ENCODE results near the gene GPX8. TPM values are rescaled to one million over a fixed set of nuclear protein-coding genes. Genes with fewer than 3 reads are reported as not detected.

Gene GPX8
- total RNA-seq, 1 donor from 2014 or later, result 27.9 TPM

GRCh38 chr5:55160493-55161209, 680 bp downstream of the GPX8 start:
- no peaks in the 10 kb centered on the region for H3K9me3 ChIP-seq
- no peaks in the 10 kb centered on the region for H3K4me1 ChIP-seq
- H3K27ac ChIP-seq, result peak overlapping the region; percentile 41 to 67
- no peaks in the 10 kb centered on the region for H3K27me3 ChIP-seq
- no peak for TF ChIP-seq CTCF (IDR thresholded peaks at IDR 0.05)
- intact Hi-C loops (cut with DNase I), result loop anchor here (5.0 kb wide), 1 partner anchor 1678 kb away; the partner anchor contains the start of gene FST
- DNase-seq (ENCODE audit: low spot score in 2 of 2), result peak in 1 of 2 donors; percentile 84
- H3K36me3 ChIP-seq, result peaks cover 3 to 12% of the 10 kb centered on the region in 2 donors
- H3K4me3 ChIP-seq, result peak overlapping the region; percentile 47 to 58

- Histone ChIP-seq H3K36me3 (peaks cover 3 to 18% of the 10 kb centered on the region in 2 donors), H3K27ac (no peak overlapping the region), H3K4me1 (no peaks in the 10 kb centered on the region), H3K27me3 (no peaks in the 10 kb centered on the region), H3K4me3 (no peak overlapping the region), H3K9me3 (no peaks in the 10 kb centered on the region)
- no peak for DNase-seq (ENCODE audit: low spot score in 2 of 2)
- TF ChIP-seq CTCF (IDR thresholded peaks at IDR 0.05), result no peak
- intact Hi-C loops (cut with DNase I), result loop anchor here (5.0 kb wide), 1 partner anchor 1680 kb away; the partner anchor contains the start of gene FST
Observed at GRCh38 chr5:55162666-55163065, 2.7 kb downstream of the GPX8 start.

GRCh38 chr5:55171471-55171870, 11.5 kb downstream of the GPX8 start:
- no peak for TF ChIP-seq CTCF (IDR thresholded peaks at IDR 0.05)
- H3K27me3 ChIP-seq, result peaks cover 6% of the 10 kb centered on the region
- H3K4me3 ChIP-seq, result no peak overlapping the region
- no peak for DNase-seq (ENCODE audit: low spot score in 2 of 2)
- intact Hi-C loops (cut with DNase I), result loop anchor here (5.0 to 10.0 kb wide), 3 partner anchors 521 to 1643 kb away; partner anchors contain the start of genes MAP3K1 and SLC38A9
- peaks cover 0 to 7% of the 10 kb centered on the region in 2 donors for H3K4me1 ChIP-seq
- H3K36me3 ChIP-seq, result no peaks in the 10 kb centered on the region
- no peaks in the 10 kb centered on the region for H3K9me3 ChIP-seq
- H3K27ac ChIP-seq, result no peak overlapping the region

GRCh38 chr5:55172051-55172899, 12.3 kb downstream of the GPX8 start:
- no peaks in the 10 kb centered on the region for H3K36me3 ChIP-seq
- intact Hi-C loops (cut with DNase I), result loop anchor here (2.0 to 10.0 kb wide), 5 partner anchors 61 to 1643 kb away; partner anchors contain the start of genes CCNO, IL6ST, MAP3K1 and SLC38A9
- DNase-seq (ENCODE audit: low spot score in 2 of 2), result peak in 1 of 2 donors; percentile 78
- H3K27ac ChIP-seq, result no peak overlapping the region
- H3K9me3 ChIP-seq, result no peaks in the 10 kb centered on the region
- peaks cover 6% of the 10 kb centered on the region for H3K27me3 ChIP-seq
- H3K4me3 ChIP-seq, result peak overlapping the region; percentile 57 to 64
- H3K4me1 ChIP-seq, result peaks cover 0 to 8% of the 10 kb centered on the region in 2 donors
- TF ChIP-seq CTCF (IDR thresholded peaks at IDR 0.05), result peak; percentile 47 to 80 (median 65)

GRCh38 chr5:55172937-55173686, 13.1 kb downstream of the GPX8 start, which contains the start of gene CDC20B:
Gene CDC20B, minus strand, starts transcription at chr5:55173177. Its CDS starts 177 bp downstream, at chr5:55173000.
- Histone ChIP-seq H3K36me3 (no peaks in the 10 kb centered on the region), H3K9me3 (no peaks in the 10 kb centered on the region), H3K4me1 (peaks cover 0 to 8% of the 10 kb centered on the region in 2 donors), H3K4me3 (peak within 1 kb of the TSS; percentile 57 to 64), H3K27me3 (peaks cover 6% of the 10 kb centered on the region), H3K27ac (no peak within 1 kb of the TSS)
- DNase-seq (ENCODE audit: low spot score in 2 of 2), result peak in 1 of 2 donors; percentile 80
- TF ChIP-seq CTCF (IDR thresholded peaks at IDR 0.05), result no peak
- intact Hi-C loops (cut with DNase I), result loop anchor here (2.0 to 10.0 kb wide), 5 partner anchors 60 to 1642 kb away; partner anchors contain the start of genes CCNO, IL6ST, MAP3K1 and SLC38A9
